DMS53 treated with DMSO at 0.1 percent for 48 hours (cell line): ENCODE results near the gene ODAD4.

Experiments
- DNase-seq: peaks from one replicate; lab custom pipeline; 2025; ENCODE audit not compliant: unreplicated experiment; lab: John Stamatoyannopoulos, UW

Gene ODAD4

DNA sequence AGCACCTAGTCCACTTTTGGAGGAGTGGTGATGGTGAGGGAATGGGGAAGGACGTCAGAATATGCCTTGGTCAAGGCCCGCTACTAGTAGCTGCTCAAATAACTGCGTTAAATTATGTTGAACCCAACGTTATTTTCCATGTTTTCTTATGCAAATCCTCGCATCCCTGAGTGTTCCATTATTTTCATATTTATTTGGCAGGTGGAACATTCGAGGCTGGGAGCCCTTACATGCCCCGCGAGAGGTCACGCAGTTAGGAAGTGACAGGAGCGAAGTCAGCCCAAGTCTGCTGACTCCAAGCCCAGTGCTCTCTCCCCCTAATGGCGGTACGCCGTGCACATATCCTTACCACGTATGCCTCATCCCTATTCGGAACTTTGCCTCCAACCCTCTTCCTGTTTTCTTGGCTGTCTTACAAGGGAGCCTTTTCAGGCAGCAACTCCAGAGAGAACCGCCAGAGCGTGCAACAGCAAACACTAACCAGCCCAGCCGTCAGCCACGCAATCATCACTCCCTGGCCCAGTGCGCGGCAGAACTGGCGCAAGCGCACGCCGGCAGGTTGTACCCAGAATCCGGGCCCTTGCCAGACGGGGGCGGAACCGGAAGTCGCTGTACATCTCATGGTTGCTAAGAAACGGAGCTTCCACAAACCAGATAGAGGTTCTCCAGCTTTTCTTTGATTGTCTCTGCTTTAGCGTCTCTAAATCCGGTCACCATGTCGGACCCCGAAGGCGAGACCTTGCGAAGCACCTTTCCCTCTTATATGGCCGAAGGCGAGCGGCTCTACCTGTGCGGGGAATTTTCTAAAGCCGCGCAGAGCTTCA is at the start of gene ODAD4:
TSS of gene ODAD4 (plus strand) at position 609 of the 824 bp plus-strand sequence. CDS start at position 716, 107 bp downstream.
- peak; percentile 94 for DNase-seq

DNA sequence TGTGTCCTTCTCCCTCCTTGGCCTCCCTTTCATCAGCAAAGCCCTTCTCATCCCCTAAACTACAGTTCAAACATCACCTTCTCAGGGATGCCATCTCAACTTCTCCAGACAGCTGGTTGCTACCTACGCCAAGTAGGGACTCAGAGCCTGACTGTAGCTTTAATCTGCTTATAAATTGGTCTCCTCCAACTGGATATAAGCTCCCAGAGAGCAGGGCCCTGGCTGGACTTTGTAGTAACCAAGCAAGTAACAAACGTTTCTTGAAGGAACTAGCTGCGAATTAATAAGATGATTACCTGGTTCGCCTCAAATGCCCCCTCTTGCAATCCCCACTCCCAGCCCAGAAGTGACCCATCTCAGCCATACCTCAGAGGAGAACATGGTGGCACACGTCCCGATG is 47.7 kb upstream of the ODAD4 start:
- DNase-seq: no peak

GRCh38 chr17:41885733-41886132 is 44.7 kb upstream of the ODAD4 start:
- no peak for DNase-seq

DNA sequence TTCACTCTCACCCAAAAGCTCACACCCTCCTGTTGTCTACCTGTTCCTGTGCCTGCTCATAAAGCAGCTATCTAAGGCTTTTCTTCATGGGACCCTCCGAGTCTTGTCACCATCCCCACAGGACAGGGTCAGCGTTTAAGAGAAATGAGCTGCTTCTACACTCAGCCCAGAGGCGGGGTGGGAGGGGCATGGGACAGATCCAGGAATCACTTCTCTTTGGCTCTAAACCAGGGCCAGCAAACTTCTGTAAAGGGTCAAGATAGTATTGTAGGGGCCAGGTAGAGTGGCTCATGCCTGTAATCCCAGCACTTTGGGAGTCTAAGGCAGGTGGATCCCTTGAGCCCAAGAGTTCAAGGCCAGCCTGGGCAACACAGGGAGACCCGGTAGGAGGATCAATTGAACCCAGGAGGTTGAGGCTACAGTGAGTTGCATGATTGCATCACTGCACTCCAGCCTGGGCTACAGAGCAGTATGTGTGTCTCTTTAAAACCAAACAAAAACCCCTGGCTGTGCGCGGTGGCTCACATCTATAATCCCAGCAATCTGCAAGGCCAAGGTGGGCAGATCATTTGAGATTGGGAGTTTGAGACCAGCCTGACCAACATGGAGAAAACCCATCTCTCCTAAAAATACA is 42.0 kb upstream of the ODAD4 start:
- DNase-seq: no peak

- DNase-seq: no peak
Observed at GRCh38 chr17:41891135-41892020, 39.0 kb upstream of the ODAD4 start.

- DNase-seq: no peak
Observed at GRCh38 chr17:41892021-41892376, 38.4 kb upstream of the ODAD4 start.

DNA sequence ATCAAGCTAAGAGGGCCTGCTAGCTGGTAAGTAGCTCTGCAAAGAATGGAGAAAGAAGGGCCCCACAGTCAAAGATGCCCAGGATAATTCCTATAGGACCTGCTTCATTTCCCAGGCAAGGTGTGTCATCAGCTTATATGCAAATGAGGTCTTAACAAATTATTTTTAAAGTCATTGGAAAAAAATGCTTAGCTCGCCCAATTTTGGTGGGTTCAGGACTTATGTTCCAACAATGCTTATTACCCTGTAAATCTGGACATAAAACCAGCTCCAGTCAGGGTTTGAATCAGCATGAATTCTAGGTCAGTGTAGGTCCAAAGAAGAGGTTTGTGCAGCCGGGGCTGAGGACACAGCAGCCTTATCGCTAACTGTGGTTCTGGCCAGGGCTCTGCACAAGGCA is 37.0 kb upstream of the ODAD4 start:
- DNase-seq: no peak

- no peak for DNase-seq
Observed at GRCh38 chr17:41894791-41895331, 35.6 kb upstream of the ODAD4 start.

GRCh38 chr17:41895617-41896016 is 34.8 kb upstream of the ODAD4 start:
- DNase-seq: no peak

- DNase-seq: no peak
Observed at GRCh38 chr17:41896726-41897125, 33.7 kb upstream of the ODAD4 start.

- DNase-seq: no peak
Observed at GRCh38 chr17:41901646-41902045, 28.8 kb upstream of the ODAD4 start.

DNA sequence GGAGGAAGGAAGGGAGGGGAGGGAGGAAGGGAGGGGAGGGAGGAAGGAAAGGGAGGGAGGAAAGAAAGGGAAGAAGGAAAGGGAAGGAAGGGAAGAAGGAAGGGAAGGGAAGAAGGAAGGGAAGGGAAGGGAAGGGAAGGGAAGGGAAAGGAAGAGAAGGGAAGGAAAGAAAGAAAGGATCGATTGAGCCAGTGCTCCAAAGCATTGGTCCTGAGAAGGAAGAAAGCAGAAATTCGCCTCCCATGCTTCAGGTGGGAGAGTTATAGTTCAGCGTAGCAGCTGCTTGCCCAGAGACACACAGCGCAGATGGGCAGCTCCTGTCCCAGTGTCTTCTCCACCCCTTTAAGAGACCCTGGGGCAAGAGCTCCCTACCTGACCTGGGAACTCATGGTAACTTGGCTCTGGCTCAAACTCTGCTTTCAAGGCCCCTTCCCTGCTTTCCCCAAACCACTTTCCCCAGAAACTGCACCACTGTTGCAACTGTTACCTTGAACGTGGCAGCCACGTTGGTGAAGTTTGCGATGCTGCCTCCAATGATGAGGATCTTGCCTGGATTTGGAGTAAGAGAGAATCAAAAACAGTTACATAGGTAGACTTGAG is 26.1 kb upstream of the ODAD4 start:
- DNase-seq: no peak

- no peak for DNase-seq
Observed at GRCh38 chr17:41905172-41905571, 25.2 kb upstream of the ODAD4 start.

DNA sequence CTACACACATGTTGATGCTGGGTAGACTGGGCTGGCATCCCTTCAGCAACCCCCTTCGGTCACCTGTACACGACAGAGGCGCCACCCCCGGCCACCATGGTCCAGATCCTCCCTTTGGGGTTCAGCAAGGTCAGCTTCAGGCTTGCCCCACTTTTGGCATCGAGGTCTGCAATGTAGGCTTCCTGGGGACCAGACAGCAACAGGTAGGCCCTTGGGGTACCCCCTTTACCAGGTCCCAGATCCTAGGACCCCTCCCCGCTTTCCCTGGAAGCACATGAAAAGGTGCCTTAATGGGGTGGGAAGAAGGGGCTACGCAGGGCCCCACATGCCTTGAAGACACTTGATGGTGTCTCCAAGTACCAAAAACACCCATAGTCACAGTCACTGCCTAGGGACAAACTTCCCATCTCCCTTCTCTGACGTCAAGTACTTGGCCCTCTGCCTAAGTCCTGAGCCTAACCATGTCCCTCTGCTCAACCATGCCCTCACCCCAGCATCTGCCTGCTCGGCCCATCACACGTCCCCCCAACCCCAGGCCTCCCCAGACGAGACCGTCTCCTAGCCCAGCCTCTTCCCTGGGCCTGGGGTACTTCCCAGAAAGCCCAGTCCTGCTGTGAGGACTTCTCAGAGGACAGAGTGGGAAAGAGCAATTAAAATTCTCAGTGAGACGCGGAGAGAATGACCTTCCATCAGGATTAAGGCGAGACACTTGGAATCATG is 23.8 kb upstream of the ODAD4 start:
- no peak for DNase-seq

- DNase-seq: no peak
Observed at GRCh38 chr17:41907185-41907556, 23.2 kb upstream of the ODAD4 start.

DNA sequence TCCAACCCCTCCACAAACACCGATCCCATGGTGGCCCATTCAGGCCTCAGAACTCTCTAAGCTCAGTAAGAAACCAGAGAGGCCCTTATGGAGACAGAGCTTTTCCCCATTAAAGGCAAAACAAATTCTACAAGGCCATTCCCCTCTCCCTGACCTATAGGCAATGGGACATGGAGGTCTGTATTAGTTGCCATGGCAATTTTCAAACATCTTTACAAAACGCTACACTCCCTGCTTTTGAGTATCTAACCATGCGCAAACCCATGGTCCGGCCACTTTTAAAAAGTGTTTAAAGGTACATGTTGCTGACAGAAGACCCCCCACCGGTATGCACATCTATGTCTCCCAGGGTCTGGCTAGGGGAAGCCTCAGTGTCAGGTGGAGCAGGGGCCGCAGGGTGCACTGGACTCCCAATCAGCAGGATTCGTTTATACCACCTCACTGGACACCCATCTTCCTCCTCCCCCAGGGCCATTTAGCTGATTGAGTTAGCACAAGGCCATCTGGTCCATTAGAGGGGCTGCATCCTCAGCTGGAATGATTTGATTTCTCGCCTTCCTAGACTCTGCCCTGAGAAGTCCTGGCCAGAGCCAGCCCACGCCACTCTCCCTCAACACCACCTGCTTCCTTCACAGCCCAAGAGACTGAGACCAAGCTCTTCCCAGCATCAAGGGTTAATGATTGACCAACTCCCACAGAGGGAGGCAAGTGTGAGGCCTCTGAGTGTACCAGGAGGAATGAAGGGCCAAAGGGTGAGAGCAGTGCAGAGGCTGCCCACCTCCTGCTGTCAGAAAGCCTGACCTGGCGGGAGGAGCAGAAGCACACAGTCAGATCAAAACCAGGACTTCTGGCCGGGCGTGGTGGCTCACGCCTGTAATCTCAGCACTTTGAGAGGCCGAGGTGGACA is 22.5 kb upstream of the ODAD4 start:
- peak; percentile 64 for DNase-seq

DNA sequence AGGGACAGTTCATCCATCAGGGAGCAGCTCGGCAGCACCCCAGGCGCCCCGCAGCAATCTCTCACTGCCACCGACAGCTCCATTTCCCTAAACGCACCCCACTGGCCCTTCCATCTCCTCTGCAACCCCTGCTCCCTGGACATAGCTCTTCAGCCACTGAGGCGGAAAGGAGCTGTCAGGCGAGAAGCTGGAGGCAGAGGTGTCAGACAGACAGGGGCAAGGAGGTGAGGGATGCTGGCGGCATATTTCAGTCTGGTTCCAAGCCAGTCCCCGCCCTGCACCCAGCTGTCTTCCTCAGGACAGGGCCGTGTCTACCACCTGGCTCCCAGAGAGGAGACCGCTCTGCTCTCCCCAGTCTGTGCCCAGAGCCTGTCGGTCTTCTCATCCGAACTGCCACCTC is 21.3 kb upstream of the ODAD4 start:
- no peak for DNase-seq

GRCh38 chr17:41910701-41911391 is 19.6 kb upstream of the ODAD4 start:
- DNase-seq: no peak

DNA sequence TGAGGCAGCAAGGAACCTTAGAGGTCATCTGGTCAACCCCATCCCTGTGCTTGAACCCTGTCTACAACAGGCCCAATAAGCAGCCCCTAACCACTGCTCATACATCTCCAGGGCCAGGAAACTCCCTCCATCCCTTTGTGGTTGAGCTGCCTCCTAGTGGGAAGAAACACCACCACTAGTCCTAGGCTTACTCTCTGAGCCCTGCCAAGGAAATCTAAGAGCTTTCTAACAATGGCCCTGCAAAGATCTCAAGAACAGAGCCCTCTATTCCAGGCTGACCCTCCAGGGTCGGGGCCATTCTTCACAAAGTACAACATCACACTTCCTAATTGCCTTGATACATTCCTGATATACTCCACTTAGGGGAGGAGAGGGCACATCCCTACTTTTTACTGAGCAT is 17.5 kb upstream of the ODAD4 start:
- no peak for DNase-seq
